GM21737 (cell line): ENCODE measurements around the gene NRROS.

Experiments
- ATAC-seq: cut with Tn5 transposase; IDR thresholded peaks from one replicate; pipeline ENCODE4 v1.9.1; 2021; ENCODE audit warnings: mild to moderate bottlenecking, moderate library complexity; ENCODE audit not compliant: unreplicated experiment

Gene NRROS

GRCh38 chr3:196645897-196646665 is 6.6 kb downstream of the NRROS start:
- no peak for ATAC-seq

GRCh38 chr3:196646666-196647216 is 7.2 kb downstream of the NRROS start:
- ATAC-seq: no peak

GRCh38 chr3:196650740-196651311 is 11.3 kb downstream of the NRROS start:
- no peak for ATAC-seq

- no peak for ATAC-seq
These were observed 12.3 kb downstream of the NRROS start for GRCh38 chr3:196651819-196652218.

GRCh38 chr3:196652961-196653795 is 13.7 kb downstream of the NRROS start:
- ATAC-seq: no peak

GRCh38 chr3:196654006-196654734 is 14.7 kb downstream of the NRROS start:
- ATAC-seq: no peak

GRCh38 chr3:196654735-196655090 is 15.2 kb downstream of the NRROS start:
- ATAC-seq: no peak

- no peak for ATAC-seq
These were observed 16.0 kb downstream of the NRROS start for GRCh38 chr3:196655496-196655895.

GRCh38 chr3:196656213-196656612 is 16.7 kb downstream of the NRROS start:
- no peak for ATAC-seq

GRCh38 chr3:196659901-196660351 is 20.4 kb downstream of the NRROS start:
- no peak for ATAC-seq

GRCh38 chr3:196660381-196661166 is 21.1 kb downstream of the NRROS start:
- no peak for ATAC-seq

GRCh38 chr3:196661400-196661799 is 21.9 kb downstream of the NRROS start:
- no peak for ATAC-seq

- no peak for ATAC-seq
These were observed 22.5 kb downstream of the NRROS start for GRCh38 chr3:196662033-196662432.

- no peak for ATAC-seq
These were observed 23.4 kb downstream of the NRROS start for GRCh38 chr3:196662711-196663571.

- no peak for ATAC-seq
These were observed 26.7 kb downstream of the NRROS start for GRCh38 chr3:196666001-196666867.

- ATAC-seq: no peak
These were observed 27.7 kb downstream of the NRROS start for GRCh38 chr3:196667056-196667825.

GRCh38 chr3:196670339-196670738 is 30.8 kb downstream of the NRROS start:
- ATAC-seq: no peak
